ENCODE results near the gene CORO2B.

GRCh38 chr15:68580883-68581155, 2.0 kb downstream of the CORO2B start:
- TF ChIP-seq, protein P1, sequence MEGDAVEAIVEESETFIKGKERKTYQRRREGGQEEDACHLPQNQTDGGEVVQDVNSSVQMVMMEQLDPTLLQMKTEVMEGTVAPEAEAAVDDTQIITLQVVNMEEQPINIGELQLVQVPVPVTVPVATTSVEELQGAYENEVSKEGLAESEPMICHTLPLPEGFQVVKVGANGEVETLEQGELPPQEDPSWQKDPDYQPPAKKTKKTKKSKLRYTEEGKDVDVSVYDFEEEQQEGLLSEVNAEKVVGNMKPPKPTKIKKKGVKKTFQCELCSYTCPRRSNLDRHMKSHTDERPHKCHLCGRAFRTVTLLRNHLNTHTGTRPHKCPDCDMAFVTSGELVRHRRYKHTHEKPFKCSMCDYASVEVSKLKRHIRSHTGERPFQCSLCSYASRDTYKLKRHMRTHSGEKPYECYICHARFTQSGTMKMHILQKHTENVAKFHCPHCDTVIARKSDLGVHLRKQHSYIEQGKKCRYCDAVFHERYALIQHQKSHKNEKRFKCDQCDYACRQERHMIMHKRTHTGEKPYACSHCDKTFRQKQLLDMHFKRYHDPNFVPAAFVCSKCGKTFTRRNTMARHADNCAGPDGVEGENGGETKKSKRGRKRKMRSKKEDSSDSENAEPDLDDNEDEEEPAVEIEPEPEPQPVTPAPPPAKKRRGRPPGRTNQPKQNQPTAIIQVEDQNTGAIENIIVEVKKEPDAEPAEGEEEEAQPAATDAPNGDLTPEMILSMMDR (IDR thresholded peaks at IDR 0.05; ENCODE audit: poor library complexity, severe bottlenecking) = no peak
- no peak for TF ChIP-seq RAD21 (conservative IDR thresholded peaks at IDR 0.05)
- TF ChIP-seq EZH2 (IDR thresholded peaks at IDR 0.05; ENCODE audit: borderline replicate concordance, insufficient read depth, low read length, poor library complexity, severe bottlenecking) = no peak

All from neural cell (in vitro differentiated cells).